GM12874 (cell line): Measurements from ENCODE around the gene SDHB.

Experiments
- TF ChIP-seq, protein P1 (sequence below): IDR thresholded peaks from 2 replicates; pipeline ENCODE4 v1.5.1; 2011; ENCODE audit warnings: low read depth, mild to moderate bottlenecking, control low read depth, low read length, moderate library complexity; ENCODE audit not compliant: insufficient read depth

SDHB gene

DNA sequence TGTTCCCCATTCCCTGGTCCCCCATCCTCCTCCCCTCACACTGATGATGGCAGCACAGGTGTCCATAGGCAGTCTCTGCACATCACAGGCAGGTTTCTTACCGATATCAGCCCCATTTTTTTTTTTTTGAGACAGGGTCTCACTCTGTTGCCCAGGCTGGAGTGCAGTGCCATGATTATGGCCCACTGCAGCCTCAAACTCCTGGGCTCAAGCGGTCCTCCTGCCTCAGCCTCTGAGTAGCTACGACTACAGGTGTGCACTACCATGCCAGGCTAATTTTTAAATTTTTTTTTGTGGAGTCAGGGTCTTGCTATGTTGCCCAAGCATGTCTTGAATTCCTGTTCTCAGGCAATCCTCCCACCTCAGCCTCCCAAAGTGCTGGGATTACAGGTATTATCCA lies 28.9 kb upstream of the SDHB start:
- TF ChIP-seq, protein P1, sequence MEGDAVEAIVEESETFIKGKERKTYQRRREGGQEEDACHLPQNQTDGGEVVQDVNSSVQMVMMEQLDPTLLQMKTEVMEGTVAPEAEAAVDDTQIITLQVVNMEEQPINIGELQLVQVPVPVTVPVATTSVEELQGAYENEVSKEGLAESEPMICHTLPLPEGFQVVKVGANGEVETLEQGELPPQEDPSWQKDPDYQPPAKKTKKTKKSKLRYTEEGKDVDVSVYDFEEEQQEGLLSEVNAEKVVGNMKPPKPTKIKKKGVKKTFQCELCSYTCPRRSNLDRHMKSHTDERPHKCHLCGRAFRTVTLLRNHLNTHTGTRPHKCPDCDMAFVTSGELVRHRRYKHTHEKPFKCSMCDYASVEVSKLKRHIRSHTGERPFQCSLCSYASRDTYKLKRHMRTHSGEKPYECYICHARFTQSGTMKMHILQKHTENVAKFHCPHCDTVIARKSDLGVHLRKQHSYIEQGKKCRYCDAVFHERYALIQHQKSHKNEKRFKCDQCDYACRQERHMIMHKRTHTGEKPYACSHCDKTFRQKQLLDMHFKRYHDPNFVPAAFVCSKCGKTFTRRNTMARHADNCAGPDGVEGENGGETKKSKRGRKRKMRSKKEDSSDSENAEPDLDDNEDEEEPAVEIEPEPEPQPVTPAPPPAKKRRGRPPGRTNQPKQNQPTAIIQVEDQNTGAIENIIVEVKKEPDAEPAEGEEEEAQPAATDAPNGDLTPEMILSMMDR, result no peak

DNA sequence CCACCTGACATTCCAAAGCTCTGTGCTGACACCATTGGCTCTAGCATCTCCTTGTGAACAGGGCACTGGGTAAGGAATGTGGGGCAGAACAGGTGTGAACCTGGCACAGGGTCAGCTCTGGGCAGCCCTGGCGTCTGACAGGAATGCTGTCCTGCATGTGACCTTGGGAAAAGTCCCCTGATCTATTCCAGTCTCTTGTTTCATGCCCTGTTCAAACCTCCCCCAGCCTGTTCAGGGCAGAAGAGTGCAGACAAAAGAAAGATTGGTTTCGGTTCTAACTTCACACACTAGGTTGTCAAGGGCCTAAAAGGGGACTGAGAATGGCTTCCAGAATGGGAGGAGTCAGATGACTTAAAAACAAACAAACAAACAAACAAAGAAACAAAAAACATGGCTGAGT lies 27.6 kb upstream of the SDHB start:
- TF ChIP-seq, protein P1, result no peak

DNA sequence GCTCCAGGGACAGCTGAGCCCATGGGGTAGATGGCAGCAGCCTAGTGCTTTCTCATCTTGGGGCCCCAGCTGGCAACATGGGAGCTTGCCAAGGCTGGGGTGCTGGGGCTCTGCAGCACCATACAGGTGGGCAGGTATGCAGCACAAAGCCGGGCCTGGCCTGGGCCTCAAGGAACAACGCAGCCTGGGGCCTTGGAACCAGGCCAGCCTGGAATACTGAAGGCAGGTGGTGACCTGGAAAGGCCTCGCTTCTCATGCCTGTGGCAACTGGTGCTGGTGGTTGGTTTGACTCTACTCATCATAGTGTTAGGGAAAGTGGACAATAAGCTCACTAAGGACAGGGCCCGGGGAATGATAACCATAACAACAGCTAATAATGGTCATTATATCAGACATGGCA lies 27.0 kb upstream of the SDHB start:
- TF ChIP-seq, protein P1, result no peak

DNA sequence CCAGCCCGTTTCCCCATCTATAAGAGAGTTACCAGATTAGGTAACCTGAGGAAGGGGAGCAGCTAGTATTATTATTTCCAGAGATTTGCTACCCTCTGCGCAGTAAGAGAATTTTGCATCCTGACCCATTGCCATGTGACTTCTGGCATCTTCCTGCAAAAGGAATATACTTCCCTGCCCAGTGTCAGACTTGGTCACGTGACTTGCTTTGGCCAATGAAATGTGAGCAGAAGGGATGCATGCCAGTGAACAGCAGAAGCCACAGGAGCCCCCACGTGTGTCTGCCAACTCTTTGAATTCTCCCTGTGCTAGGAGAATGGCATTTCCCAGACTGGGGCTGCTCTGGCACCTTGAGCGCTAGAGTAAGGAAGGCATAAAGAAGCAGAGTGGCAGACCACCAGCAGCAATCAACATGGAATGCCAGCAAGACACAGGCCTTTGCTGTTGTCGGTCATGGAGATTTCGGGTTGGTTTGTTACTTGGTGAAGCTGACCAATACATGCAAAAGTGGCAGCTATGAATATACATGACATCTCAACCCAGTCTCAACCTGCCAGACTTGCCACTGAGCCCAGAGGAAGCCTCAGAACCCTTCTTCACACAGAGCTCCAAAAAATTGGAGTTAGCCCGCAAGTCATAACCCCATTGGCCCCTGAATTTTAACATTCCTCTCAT lies 26.4 kb upstream of the SDHB start:
- TF ChIP-seq, protein P1, result no peak

DNA sequence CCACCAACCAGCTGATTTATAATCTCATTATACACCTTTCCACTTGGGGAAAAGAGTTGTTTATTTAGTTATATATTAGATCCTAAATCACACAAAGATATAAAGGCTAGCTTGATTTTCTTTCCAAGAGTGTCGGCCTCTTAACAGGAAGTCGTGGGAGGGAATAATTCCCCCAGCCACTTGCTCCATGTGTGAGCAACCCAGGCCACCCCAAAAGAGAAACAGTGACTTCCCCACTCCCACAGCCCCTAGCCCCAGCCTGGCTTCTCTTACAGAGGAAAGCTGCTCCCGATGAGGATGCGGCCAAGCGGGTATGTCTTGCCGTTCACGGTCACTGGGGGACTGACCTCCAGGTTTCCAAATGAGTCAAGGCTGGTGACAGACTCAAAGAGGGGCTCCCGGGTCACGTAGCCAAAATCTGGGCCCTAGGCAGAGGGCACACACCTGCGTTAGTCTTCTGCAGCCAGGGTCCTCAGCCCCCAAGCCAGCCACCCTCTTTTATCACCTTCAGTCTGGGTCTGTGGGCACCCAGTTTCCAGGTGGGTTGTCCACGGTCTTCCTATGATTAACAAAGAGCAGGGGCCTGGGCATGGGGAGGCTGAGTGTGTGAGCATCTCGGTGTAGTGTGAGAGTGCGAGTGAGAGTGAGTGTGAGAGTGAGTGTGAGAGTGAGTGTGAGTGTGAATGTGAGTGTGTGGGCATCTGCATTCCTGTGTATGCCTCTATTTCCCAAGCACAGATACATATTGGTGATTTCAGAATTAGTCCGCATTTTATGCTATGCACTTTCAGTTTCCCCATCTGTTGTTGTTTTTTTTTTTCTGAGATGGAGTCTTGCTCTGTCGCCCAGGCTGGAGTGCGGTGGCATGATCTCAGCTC lies 25.4 kb upstream of the SDHB start:
- TF ChIP-seq, protein P1, result no peak

DNA sequence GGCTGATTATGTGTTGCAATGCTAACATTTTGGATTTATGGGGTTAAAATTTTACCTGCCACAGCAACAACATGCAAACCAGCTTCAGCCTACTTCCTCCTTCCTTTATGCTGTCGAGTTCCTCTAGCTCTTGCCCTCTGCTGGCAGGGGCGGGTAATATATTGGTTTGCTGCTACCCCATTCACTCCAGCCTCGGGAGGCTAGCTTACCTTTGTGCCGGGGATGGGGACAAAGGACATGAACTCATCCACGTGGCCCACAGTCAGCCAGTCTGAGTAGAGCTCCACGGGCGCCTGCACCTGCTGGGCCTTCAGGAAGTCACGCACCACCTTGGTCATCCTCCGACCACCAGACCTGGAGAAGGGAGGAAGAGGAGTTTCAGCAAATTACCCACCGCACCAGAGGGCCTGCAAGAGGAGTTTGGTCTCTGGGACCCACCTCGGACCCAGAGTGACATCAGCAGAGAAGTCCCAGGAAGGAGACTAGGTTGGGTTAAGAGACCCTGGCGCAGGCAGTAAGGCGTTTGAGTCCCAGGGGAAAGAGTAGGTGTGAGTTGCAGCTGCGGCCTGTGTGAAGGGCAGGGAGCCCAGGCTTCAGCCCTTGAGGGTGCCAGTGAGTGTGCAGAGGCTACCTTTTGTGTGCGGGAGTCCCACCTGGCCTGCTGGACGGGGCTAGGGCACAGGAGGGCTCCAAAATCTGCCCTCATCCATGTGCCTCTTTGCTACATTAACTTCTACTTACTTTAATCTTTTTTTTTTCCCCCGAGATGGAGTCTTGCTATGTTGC lies 21.8 kb upstream of the SDHB start:
- TF ChIP-seq, protein P1, result peak; percentile 61; the same call in 1 of the 2 replicates

DNA sequence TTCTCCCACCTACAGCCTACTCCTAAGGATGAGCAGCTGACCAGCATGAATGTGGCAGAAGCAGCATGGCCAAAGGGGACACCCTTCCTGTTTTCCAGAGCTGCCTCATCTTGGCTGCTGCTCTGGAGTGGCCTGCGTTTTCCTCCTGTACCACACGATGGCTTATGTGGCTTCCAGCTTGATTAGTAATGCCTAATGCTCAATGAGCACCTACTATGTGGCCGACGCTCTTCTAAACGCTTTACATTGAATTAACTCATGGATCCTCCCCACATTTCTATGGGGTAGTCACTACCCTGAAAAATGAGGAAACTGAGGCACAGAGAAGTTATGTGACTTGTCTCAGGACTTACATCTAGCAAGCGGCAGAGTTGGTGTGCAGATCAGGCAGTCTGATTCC lies 18.0 kb upstream of the SDHB start:
- TF ChIP-seq, protein P1, result no peak
